GM21737 (cell line): ENCODE results near the gene EIF2S2.

Experiments used
- ATAC-seq: cut with Tn5 transposase; IDR thresholded peaks from one replicate; pipeline ENCODE4 v1.9.1; 2021; ENCODE audit warnings: mild to moderate bottlenecking, moderate library complexity; ENCODE audit not compliant: unreplicated experiment

Gene EIF2S2

DNA sequence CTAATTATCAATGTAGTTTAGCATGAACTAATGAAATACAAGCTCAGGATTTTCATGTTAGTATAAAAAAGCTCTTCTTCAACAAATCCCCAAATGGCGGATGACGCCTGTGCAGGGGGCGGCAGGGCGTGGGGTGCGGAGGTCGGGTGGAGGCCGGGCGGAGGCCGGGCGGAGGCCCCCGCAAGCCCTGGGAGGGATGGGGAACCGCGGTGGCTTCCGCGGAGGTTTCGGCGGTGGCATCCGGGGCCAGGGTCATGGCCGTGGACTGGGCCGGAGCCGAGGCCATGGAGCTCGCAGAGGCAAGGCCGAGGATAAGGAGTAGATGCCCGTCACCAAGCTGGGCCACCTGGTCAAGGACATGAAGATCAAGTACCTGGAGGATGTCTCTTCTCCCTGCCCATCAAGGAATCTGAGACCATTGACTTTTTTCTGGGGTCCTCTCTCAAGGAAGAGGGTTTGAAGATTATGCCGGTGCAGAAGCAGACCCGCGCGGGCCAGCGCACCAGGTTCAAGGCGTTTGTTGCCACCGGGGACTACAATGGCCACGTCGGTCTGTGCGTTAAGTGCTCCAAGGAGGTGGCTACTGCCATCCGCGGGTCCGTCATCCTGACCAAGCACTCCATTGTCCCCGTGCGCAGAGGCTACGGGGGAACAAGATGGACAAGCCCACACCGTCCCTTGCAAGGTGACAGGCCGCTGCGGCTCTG lies 10.4 kb upstream of the EIF2S2 start:
- ATAC-seq = no peak

DNA sequence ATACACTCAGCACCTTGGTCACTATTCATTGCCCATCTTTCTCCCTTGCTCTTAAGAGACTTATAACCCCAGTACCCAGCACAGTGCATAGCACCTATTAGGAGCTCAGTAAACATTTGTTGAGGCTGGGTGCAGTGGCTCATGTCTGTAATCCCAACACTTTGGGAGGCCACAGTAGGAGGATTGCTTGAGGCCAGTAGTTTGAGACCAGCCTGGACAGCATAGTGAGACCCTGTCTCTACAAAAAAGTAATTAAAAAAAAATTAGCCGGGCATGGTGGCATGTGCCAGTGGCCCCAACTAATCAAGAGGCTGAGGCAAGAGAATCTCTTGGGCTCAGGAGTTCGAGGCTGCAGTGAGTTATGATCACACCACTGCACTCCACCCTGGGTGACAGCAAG lies 8.2 kb upstream of the EIF2S2 start:
- ATAC-seq = no peak

DNA sequence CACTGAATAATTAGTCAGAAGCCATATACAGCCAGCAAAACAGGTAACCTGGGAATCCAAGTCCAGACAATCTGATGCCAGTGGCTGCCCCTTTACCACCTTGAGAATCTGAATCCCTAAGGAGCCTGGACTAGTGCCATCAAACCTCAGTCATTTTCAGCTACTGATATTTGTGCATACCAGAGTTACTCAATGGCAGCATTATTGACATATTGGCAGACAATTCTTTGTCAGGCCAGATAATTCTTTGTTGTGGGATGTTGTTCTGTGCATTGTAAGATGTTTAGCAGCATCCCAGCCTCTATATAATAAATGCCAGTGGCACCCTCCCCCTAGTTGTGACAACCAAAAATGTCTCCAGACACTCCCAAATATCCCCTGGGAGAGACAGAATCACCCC lies 3.2 kb upstream of the EIF2S2 start:
- ATAC-seq = no peak

DNA sequence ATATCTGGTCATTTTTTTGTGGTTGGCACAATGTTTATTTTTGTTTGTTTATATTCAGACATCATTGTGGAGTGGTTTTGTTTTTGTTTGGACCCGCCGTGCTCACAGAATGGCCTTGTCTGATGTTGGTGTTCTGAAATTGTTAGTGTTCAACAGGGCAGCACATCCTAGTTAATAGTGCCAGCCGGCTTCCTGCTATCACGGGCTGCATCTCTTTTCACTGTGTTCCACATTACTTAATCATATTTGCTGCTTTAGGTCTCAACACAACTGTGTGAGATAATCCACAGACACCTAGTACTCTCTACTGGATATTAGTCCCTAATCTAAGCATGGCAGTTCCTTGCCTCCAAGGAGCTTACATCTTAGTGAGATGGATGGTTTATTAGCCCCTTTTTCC lies 2.8 kb upstream of the EIF2S2 start:
- ATAC-seq = no peak

- no peak for ATAC-seq
Measured at GRCh38 chr20:34112600-34113101, 608 bp upstream of the EIF2S2 start.

DNA sequence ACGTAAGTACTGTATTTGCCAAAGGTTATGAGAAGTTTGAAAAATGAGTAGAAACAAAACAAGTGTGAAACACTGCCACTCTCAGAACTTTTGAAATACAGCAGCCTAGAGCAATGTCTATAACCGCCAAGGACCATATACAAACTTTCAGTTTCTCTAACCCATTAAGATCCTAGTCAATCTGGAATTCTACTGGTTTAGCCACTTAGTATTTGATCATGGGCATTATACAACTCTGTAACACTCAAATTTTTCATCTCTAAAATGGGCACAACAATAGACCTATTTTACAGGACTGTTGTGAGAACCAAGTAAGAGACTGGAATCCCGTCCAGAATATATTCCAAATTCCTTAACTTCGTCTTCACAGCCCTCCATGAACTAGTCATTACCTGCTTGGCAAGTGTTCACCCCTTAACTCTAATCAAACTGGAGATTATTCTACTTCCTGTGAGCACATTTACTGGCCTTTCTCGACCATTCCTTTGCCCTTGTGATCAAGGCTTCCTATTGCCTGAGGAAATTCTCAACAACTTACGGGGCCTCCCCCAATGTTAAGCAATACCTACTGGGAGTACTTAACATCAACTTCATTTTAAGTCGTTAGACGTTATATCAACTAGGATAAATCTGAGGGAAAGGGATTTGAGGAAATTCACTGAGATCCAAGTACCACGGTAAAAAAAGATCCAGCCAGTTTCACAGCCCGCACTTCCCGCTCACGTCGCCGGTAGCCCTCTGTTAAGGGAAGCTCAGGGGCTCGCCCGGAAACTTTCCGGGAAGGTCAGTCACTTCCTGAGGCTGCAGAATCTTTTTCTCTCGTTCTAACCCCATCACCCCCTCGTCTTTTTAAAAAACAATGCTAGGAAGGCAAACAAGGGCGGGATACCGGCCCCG lies 1.1 kb downstream of the EIF2S2 start:
- ATAC-seq = no peak

GRCh38 chr20:34110025-34110744 lies 1.9 kb downstream of the EIF2S2 start:
- ATAC-seq = no peak

GRCh38 chr20:34109442-34109841 lies 2.6 kb downstream of the EIF2S2 start:
- no peak for ATAC-seq

- ATAC-seq = no peak
Measured at GRCh38 chr20:34108616-34109174, 3.3 kb downstream of the EIF2S2 start.

DNA sequence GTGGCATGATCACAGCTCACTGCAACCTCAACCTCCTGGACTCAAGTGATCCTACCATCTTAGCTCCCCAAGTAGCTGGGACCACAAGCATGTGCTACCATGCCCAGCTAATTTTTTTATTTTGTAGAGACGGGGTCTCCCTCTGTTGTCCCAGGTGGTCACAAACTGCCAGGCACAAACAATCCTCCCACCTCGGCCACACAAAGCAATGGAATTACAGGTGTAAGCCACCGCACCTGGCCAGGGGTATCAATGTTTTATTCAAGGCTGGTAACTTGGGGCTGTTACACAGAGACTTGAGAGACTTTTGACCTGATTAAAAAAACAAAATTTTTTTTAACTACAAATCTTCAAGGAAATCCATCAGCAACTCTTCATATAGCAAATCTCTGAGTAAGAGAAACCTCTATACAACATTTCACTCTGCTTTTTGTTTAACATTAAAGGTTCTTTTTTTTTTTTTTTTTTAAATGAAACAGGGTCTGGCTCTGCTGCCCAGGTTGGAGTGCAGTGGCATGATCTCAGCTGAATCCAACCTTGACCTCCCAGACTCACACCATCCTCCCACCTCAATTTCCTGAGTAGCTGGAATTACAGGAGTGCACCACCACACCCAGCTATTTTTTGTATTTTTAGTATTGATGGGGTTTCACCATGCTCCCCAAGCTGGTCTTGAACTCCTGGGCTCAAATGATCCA lies 5.9 kb downstream of the EIF2S2 start:
- ATAC-seq = no peak

GRCh38 chr20:34104059-34104458 lies 8.0 kb downstream of the EIF2S2 start:
- no peak for ATAC-seq

DNA sequence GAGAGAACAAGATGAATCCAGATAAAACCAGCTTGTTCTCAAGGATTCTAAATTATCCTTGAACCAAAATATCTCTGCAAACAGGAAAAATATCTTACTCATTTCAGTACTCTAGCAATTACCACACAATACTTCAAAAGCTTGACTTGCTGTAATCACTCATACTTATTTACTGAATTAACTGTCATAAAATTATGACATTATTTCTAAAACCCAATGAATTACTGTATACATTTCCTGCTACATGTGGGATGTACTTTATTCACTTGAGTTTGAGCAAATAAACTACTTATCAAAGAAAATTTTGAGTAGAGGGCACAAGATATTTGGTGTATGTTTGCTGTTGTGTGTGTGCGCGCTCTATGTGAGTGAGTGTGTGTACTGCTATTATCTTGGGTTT lies 9.7 kb downstream of the EIF2S2 start:
- no peak for ATAC-seq

DNA sequence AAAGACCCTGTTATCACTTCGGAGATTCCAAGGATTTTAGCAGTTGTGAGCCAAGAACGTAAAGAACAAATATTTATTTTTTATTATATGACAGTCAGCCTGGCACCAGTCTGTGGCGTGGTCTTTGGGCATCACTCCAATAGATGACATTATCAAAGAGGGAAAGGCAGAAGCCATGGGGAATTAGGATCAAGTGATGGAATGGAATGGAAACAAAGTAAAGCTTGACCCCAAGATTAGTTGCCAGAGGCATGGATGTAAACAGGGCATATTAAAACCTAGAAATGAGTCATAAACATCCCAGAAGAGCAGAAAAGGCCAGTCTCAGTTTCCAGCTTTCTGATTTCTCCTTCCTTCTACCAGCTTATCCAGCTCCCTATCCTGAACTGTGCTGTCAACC lies 11.5 kb downstream of the EIF2S2 start:
- no peak for ATAC-seq

DNA sequence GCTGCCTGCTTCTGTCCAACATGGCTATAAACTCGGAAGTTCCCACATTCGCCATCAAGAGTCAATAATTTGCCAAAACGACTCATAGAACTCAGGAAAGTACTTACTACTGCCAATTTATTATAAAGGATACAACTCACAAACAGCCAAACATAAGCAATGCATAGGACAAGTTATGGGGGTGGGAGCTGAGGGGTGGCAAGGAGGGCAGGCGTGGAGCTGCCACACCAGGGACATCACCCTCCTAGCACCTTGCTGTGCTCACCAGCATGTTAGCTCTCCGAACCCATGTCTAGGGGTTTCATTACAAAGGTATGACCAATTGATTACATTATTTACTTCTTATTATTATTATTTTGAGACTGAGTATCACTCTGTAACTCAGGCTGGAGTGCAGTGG lies 12.4 kb downstream of the EIF2S2 start:
- ATAC-seq = no peak

- ATAC-seq = no peak
Measured at GRCh38 chr20:34098570-34098969, 13.5 kb downstream of the EIF2S2 start.

GRCh38 chr20:34096699-34097444 lies 15.2 kb downstream of the EIF2S2 start:
- ATAC-seq = no peak

DNA sequence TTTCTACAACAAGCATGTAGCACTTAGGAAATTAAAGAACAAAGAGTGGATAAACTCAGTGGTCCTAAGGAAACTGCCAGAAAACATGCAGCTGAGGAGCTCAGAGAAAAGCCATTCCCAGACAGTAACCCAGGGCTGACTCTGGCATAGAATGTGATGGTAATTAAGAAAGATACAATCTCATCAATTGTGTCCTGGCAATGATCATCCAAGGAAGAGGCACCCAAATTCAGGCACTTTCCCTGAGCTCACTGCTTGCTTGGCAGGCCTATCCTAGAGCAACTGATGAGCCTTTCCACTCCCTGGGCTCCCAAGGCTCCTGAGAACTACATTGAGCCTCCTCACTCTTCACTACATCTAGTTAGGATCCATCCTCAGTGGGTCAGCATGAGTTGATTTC lies 16.2 kb downstream of the EIF2S2 start:
- no peak for ATAC-seq

GRCh38 chr20:34093895-34094294 lies 18.1 kb downstream of the EIF2S2 start:
- ATAC-seq = no peak

GRCh38 chr20:34091637-34092200 lies 20.3 kb downstream of the EIF2S2 start:
- no peak for ATAC-seq
